Small intestine (tissue), 7 donors: ENCODE measurements around the gene B4GALT1. TPM values are rescaled to one million over a fixed set of nuclear protein-coding genes. Genes with fewer than 3 reads are reported as not detected.

Experiments used
- DNase-seq, 2 donors: peaks; one replicate each; pipeline versions ENCODE4 v3.0.0 to v3.0.0-alpha.2; 2013
- FAIRE-seq: peaks from 2 replicates; lab custom pipeline; 2012; peaks lifted over from hg19 to GRCh38; lab: Jason Lieb, UNC
- H3K27ac ChIP-seq, 3 donors: one replicate each; pipeline ENCODE4 v1.5.1; 2013; ENCODE audit warnings: low read length in 2 of 3, mild to moderate bottlenecking in 2 of 3, control low read depth in 1 of 3, inconsistent platforms in 1 of 3, low read depth in 1 of 3, moderate library complexity in 1 of 3
- H3K27me3 ChIP-seq, 3 donors: one replicate each; pipeline ENCODE4 v1.6.1; 2013; ENCODE audit warnings: low read length in 3 of 3, inconsistent platforms in 1 of 3; ENCODE audit not compliant: control insufficient read depth in 3 of 3, insufficient read depth in 3 of 3
- H3K36me3 ChIP-seq, 3 donors: one replicate each; pipeline ENCODE4 v1.6.1; 2013; ENCODE audit warnings: low read length in 3 of 3, inconsistent platforms in 1 of 3, low read depth in 1 of 3, mild to moderate bottlenecking in 1 of 3, moderate library complexity in 1 of 3; ENCODE audit not compliant: control insufficient read depth in 3 of 3, insufficient read depth in 2 of 3
- H3K4me1 ChIP-seq, 3 donors: one replicate each; pipeline ENCODE4 v1.6.1; 2013; ENCODE audit warnings: low read length in 2 of 3, inconsistent platforms in 1 of 3, low read depth in 1 of 3, mild to moderate bottlenecking in 1 of 3, moderate library complexity in 1 of 3; ENCODE audit not compliant: control insufficient read depth in 3 of 3, insufficient read depth in 2 of 3
- H3K4me3 ChIP-seq, 3 donors: one replicate each; pipeline ENCODE4 v1.5.1; 2013; ENCODE audit warnings: low read length in 3 of 3, control low read depth in 1 of 3, inconsistent platforms in 1 of 3, low read depth in 1 of 3, mild to moderate bottlenecking in 1 of 3, moderate library complexity in 1 of 3
- H3K9me3 ChIP-seq, 2 donors: one replicate each; pipeline ENCODE4 v1.6.1; 2013; ENCODE audit warnings: low read depth in 1 of 2, low read length in 1 of 2; ENCODE audit not compliant: control insufficient read depth in 2 of 2, insufficient read depth in 1 of 2
- WGBS, 3 donors: extraction: QIAGEN DNeasy Blood & Tissue Kit; methylation state at CpG; one replicate each; pipeline ENCODE4 v1.1.7; 2013; 5-methylcytosine and 5-hydroxymethylcytosine counted together
- polyA plus RNA-seq, 4 donors: library from polyadenylated mRNA; stranded (reverse) in 3 of 4; unstranded in 1 of 4; fragments of 200-250 nt in 3 of 4; fragments of 120-200 nt in 1 of 4; gene quantifications; one replicate each; pipeline versions ENCODE4 v1.2.1 to v1.2.3, GENCODE V29; 2013
- donor health status: healthy with polysubstance abuse.
- donor health status: control.
- donor health status: control.
- donor health status: Bipolar disorder and iron deficiency.
- donor health status: healthy.

The B4GALT1 gene
- polyA plus RNA-seq, 4 donors: 11.9 to 114 (median 32.2) TPM

- Histone ChIP-seq H3K27me3 (no peaks in the 10 kb centered on the region), H3K9me3 (no peaks in the 10 kb centered on the region), H3K4me1 (peaks cover 0 to 5% (median 0%) of the 10 kb centered on the region in 3 donors), H3K27ac (no peak overlapping the region), H3K4me3 (no peak overlapping the region), H3K36me3 (peaks cover 12 to 44% (median 21%) of the 10 kb centered on the region in 3 donors)
- FAIRE-seq: no peak
- DNase-seq: no peak
- 86 to 100% (median 93%) methylated on average over 1 of the region's 1 CpG for WGBS, 3 donors
Measured at GRCh38 chr9:33068991-33069390, 98.1 kb downstream of the B4GALT1 start.

- H3K4me3 ChIP-seq: no peak overlapping the region
- H3K9me3 ChIP-seq: no peaks in the 10 kb centered on the region
- no peaks in the 10 kb centered on the region for H3K4me1 ChIP-seq
- no peak overlapping the region for H3K27ac ChIP-seq
- 75 to 88% (median 79%) methylated on average over 5 of the region's 5 CpGs for WGBS, 3 donors
- no peak for DNase-seq
- H3K27me3 ChIP-seq: no peaks in the 10 kb centered on the region
- FAIRE-seq: no peak
- peaks cover 12 to 42% (median 26%) of the 10 kb centered on the region in 3 donors for H3K36me3 ChIP-seq
Measured at GRCh38 chr9:33065157-33066076, 101.7 kb downstream of the B4GALT1 start.

Other genes starting within 250 kb of the B4GALT1 start
- gene APTX, start 165.7 kb downstream of the B4GALT1 start, polyA plus RNA-seq: 10 to 100 TPM; 20.3 to 37.5 (median 27.1) TPM
- 100 to 1,000 TPM in 1 of 4 donors, 10 to 100 TPM in 3; 40.8 to 123 (median 55.4) TPM for gene DNAJA1, start 142.1 kb downstream of the B4GALT1 start, polyA plus RNA-seq
- gene SMU1, start 90.7 kb downstream of the B4GALT1 start, polyA plus RNA-seq: 10 to 100 TPM in 2 of 4 donors, 1 to 10 TPM in 2; 7.6 to 18.4 (median 10.1) TPM
- gene SPINK4, start 72.8 kb upstream of the B4GALT1 start, polyA plus RNA-seq: 1,000 to 10,000 TPM in 2 of 4 donors, 100 to 1,000 TPM in 2; 361 to 2,061 (median 934) TPM
- gene BAG1, start 97.4 kb upstream of the B4GALT1 start, polyA plus RNA-seq: 100 to 1,000 TPM in 3 of 4 donors, 10 to 100 TPM in 1; 66.7 to 194 (median 132) TPM
- gene CHMP5, start 97.7 kb upstream of the B4GALT1 start, polyA plus RNA-seq: 100 to 1,000 TPM in 2 of 4 donors, 10 to 100 TPM in 2; 78.1 to 212 (median 134) TPM
- 10 to 100 TPM; 12.6 to 34.7 (median 22.1) TPM for gene NFX1, start 123.2 kb upstream of the B4GALT1 start, polyA plus RNA-seq
- 10 to 100 TPM; 18.7 to 55.1 (median 35.6) TPM for gene AQP7, start 235.2 kb upstream of the B4GALT1 start, polyA plus RNA-seq